ENCODE data around the gene ARHGAP19.

Gene ARHGAP19

DNA sequence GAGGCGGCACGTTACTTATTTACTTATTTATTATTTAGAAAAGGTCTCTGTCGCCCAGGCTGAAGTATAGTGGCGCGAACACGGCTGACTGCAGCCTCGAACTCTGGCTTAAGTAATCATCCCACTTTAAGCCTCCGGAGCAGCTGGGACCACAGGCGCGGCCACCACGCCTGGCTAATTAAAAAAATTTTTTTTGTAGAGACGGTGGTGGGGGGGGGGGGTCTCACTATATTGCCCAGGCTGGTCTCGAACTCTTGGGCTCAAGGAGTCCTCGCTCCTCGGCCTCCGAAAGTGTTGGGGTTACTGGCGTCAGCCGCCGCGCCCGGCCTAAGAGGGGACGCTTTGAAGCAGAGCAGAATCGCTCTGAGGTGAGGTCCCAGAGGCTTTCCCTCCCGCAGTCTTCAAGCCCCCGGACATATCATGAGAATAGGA, 42.8 kb upstream of the ARHGAP19 start:
- TF ChIP-seq, protein P1, sequence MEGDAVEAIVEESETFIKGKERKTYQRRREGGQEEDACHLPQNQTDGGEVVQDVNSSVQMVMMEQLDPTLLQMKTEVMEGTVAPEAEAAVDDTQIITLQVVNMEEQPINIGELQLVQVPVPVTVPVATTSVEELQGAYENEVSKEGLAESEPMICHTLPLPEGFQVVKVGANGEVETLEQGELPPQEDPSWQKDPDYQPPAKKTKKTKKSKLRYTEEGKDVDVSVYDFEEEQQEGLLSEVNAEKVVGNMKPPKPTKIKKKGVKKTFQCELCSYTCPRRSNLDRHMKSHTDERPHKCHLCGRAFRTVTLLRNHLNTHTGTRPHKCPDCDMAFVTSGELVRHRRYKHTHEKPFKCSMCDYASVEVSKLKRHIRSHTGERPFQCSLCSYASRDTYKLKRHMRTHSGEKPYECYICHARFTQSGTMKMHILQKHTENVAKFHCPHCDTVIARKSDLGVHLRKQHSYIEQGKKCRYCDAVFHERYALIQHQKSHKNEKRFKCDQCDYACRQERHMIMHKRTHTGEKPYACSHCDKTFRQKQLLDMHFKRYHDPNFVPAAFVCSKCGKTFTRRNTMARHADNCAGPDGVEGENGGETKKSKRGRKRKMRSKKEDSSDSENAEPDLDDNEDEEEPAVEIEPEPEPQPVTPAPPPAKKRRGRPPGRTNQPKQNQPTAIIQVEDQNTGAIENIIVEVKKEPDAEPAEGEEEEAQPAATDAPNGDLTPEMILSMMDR (IDR thresholded peaks at IDR 0.05; ENCODE audit: insufficient read depth, missing control alignments) = no peak
- DNase-seq (ENCODE audit: insufficient read length, low spot score) (no peak), FAIRE-seq (no peak)

DNA sequence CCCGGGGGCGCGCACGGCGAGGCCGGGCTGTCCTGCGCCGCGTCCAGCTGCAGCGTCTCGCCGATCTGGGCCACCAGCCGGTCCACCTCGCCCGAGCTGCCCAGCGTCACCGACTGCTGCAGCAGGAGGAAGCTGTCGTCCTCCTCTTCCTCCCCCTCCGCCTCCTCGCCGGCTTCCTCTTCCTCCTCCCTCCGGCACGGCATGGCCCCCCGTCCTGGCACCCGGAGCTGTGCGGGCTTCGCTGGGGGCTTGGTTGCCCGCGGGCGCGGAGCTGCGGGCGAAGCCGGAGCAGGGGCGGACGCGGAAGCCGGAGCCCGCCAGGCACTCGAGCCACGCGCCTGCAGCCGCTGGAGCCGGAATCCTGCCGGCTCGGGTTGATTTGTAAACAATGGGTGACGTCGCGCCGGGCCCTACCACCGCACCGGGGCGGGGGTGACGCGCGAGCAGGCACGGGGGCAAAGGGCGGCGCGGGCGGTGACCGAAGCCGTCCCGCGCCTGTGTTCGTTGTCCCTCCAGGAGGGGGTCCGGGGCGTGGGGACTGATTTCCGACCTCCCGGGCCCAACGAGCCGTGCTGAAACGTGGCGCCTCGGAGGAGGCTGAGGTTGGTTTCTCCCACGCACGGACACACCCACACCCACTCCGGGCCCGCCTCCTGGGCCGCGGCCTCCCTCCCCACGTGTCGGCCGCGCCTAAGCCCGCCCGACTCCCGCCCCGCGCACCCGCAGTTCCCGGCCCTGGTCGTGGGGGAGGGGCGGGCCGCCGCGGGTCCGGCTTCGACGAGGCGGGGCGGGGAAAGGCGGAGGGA, 42.1 kb upstream of the ARHGAP19 start, which contains the start of gene FRAT2:
Gene FRAT2 (minus strand): TSS at position 360 of the 806 bp plus-strand sequence. CDS start 157 bp downstream, at position 203.
- DNase-seq (ENCODE audit: insufficient read length, low spot score) = peak; percentile 86
- no peak for FAIRE-seq
- TF ChIP-seq, protein P1 (IDR thresholded peaks at IDR 0.05; ENCODE audit: insufficient read depth, missing control alignments) = no peak

DNA sequence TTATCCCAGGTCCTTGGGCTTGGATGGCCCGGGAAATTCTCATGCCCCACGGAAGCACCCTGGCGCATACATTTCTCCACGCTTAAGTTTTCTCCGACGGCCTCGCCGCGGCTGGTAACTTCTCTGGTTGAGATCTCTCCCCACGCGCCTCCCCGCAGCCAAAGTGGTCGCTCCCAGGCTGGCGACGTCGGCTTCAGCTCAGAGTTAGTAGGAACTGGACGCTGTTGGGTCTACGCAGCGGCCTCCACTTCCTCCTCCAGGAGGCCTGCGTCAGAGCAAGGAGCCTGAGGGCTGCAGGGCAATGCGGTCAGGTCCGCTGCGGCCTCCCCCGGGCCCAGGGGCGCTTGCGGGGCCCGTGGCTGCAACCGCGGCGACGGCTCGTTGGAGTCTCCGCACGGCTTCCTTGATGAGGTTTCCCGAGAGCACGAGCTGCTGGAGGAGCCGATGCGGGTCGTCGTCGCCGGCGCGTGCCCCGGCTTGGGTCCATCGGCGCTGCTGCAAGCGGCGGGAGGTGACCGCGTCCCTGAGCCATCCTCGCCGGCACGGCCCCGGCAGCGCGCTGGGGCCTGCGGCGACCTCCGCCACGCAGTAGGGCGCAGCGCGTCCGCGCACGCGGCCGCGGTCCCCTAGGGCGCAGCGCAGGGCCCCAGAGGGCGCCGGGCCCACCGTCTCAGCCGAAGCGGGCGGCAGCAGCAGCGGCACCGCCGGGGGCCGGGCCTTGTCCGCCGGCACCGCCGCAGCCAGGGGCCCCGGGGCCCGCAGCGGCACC, 41.3 kb upstream of the ARHGAP19 start:
- FAIRE-seq (no peak), DNase-seq (ENCODE audit: insufficient read length, low spot score) (no peak)
- TF ChIP-seq, protein P1 (IDR thresholded peaks at IDR 0.05; ENCODE audit: insufficient read depth, missing control alignments) = no peak

GRCh38 chr10:97333351-97333600, 40.8 kb upstream of the ARHGAP19 start:
- no peak for DNase-seq (ENCODE audit: insufficient read length, low spot score)
- FAIRE-seq = no peak
- TF ChIP-seq, protein P1 (IDR thresholded peaks at IDR 0.05; ENCODE audit: insufficient read depth, missing control alignments) = peak; percentile 36

DNA sequence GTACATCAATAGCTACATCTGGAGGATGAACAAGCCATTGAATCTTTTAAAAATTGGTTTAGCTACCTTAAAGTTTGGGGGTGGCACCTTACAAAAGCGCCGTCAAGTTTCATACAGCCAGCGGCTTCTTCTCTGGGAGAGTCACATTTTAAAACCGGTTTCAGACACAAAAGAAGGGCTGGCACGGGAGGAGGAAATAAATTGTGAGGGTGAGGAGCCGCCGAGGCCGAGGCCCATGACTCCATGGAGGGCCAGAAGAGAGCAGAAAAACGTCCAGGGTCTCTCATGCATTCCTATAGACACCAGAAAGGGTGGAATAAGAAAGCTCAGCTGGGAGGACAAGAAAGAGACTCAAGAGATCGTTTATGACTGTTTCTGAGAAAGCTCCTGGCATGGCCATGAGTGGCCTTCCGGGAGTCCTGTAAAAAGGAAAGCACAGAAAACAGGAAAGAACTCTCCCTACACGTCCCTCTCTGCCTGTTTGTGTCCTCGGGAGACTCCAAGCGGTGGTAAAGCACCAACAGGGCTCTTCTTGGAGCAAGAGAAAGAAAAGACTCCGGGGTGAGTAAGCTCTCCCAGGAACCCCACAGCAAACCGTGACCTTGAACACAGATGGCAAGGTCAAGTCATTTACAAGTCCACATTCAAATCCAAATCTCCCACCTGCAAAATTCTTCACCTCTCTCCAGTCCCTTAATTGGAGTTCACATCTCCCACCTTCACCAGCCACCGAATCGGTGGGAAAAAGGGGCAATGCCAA, 40.3 kb upstream of the ARHGAP19 start:
- DNase-seq (ENCODE audit: insufficient read length, low spot score) = no peak
- no peak for FAIRE-seq
- TF ChIP-seq, protein P1 (IDR thresholded peaks at IDR 0.05; ENCODE audit: insufficient read depth, missing control alignments) = peak; percentile 18

GRCh38 chr10:97331153-97331703, 38.8 kb upstream of the ARHGAP19 start:
- TF ChIP-seq, protein P1 (IDR thresholded peaks at IDR 0.05; ENCODE audit: insufficient read depth, missing control alignments) = no peak
- FAIRE-seq (no peak), DNase-seq (ENCODE audit: insufficient read length, low spot score) (no peak)
